GM23338 (cell line): ENCODE data around the gene ZBTB7A. TPM values are rescaled to one million over a fixed set of nuclear protein-coding genes. Genes with fewer than 3 reads are reported as not detected.

Experiments used
- ATAC-seq: fragments of 200-7000 bp; cut with Tn5 transposase; 3 replicates; pipeline ENCODE4 v1.9.1; 2020
- DNase-seq: peaks from one replicate; pipeline ENCODE4 v3.0.0-alpha.2; 2015; ENCODE audit warnings: low spot score
- H2AFZ ChIP-seq: fragments of 200-600 bp; sonication (generic); 2 replicates; pipeline ENCODE4 v1.8.0; 2016; ENCODE audit warnings: antibody characterized with exemption, mild to moderate bottlenecking, moderate library complexity
- H3F3A ChIP-seq: fragments of 200-600 bp; sonication (generic); replicated peaks from 2 replicates; pipeline ENCODE4 v1.8.0; 2017; ENCODE audit warnings: antibody characterized with exemption, mixed run types, low read depth
- H3K27ac ChIP-seq: fragments of 200-600 bp; sonication (generic); 2 replicates; pipeline ENCODE4 v1.6.1; 2016; ENCODE audit warnings: low read depth
- H3K27me3 ChIP-seq: fragments of 200-600 bp; sonication (generic); 2 replicates; pipeline ENCODE4 v1.8.0; 2016; ENCODE audit warnings: mild to moderate bottlenecking, mixed run types, moderate library complexity; ENCODE audit not compliant: insufficient read depth
- H3K36me3 ChIP-seq: fragments of 200-600 bp; sonication (generic); 2 replicates; pipeline ENCODE4 v1.8.0; 2016; ENCODE audit warnings: mild to moderate bottlenecking; ENCODE audit not compliant: insufficient read depth
- H3K4me1 ChIP-seq: fragments of 200-600 bp; sonication (generic); 2 replicates; pipeline ENCODE4 v1.8.0; 2016; ENCODE audit warnings: mild to moderate bottlenecking, moderate library complexity; ENCODE audit not compliant: insufficient read depth
- H3K4me2 ChIP-seq: fragments of 200-600 bp; sonication (generic); 2 replicates; pipeline ENCODE4 v1.7.1; 2017; ENCODE audit warnings: mixed run types
- H3K4me3 ChIP-seq: fragments of 200-600 bp; sonication (generic); 2 replicates; pipeline ENCODE4 v1.6.1; 2016; ENCODE audit warnings: mixed run types
- H3K79me2 ChIP-seq: fragments of 200-600 bp; sonication (generic); replicated peaks from 2 replicates; pipeline ENCODE4 v1.8.0; 2017; ENCODE audit warnings: mild to moderate bottlenecking; ENCODE audit not compliant: insufficient read depth
- H3K9me2 ChIP-seq: fragments of 200-600 bp; sonication (generic); 2 replicates; pipeline ENCODE4 v1.8.0; 2017; ENCODE audit not compliant: insufficient read depth
- H4K20me1 ChIP-seq: fragments of 200-600 bp; sonication (generic); replicated peaks from 2 replicates; pipeline ENCODE4 v1.8.0; 2017; ENCODE audit warnings: mild to moderate bottlenecking; ENCODE audit not compliant: insufficient read depth
- H3K27ac Mint-ChIP-seq: 2 replicates; pipeline ENCODE4 v1.8.0; 2020; ENCODE audit warnings: inconsistent platforms, mild to moderate bottlenecking, moderate library complexity, mixed read lengths
- H3K27me3 Mint-ChIP-seq: 3 replicates; pipeline ENCODE4 v1.8.0; 2022; ENCODE audit warnings: low read depth, mild to moderate bottlenecking, moderate library complexity, mixed read lengths, inconsistent platforms; ENCODE audit not compliant: insufficient read depth, poor library complexity
- H3K36me3 Mint-ChIP-seq: 3 replicates; pipeline ENCODE4 v1.8.0; 2021; ENCODE audit warnings: low read depth, mild to moderate bottlenecking, inconsistent platforms, moderate library complexity, mixed read lengths
- H3K4me1 Mint-ChIP-seq: 3 replicates; pipeline ENCODE4 v1.8.0; 2020; ENCODE audit warnings: mild to moderate bottlenecking, inconsistent platforms, mixed read lengths
- H3K4me3 Mint-ChIP-seq: 3 replicates; pipeline ENCODE4 v1.8.0; 2021; ENCODE audit warnings: moderate library complexity, mild to moderate bottlenecking, inconsistent platforms, mixed read lengths
- H3K9me3 Mint-ChIP-seq: 3 replicates; pipeline ENCODE4 v1.8.0; 2020; ENCODE audit warnings: moderate library complexity, mild to moderate bottlenecking, inconsistent platforms, mixed read lengths
- CREB1 ChIP-seq: fragments of 250-450 bp; sonication (Bioruptor Pico); IDR thresholded peaks from 2 replicates; pipeline ENCODE4 v1.5.0; 2020; ENCODE audit warnings: low read depth, mild to moderate bottlenecking, moderate library complexity
- EZH2 ChIP-seq: fragments of 200-600 bp; sonication (generic); IDR thresholded peaks from one replicate; pipeline ENCODE4 v1.8.0; 2017; ENCODE audit warnings: antibody characterized with exemption, mild to moderate bottlenecking, low read depth; ENCODE audit not compliant: unreplicated experiment
- EZH2phosphoT487 ChIP-seq: fragments of 200-600 bp; sonication (generic); IDR thresholded peaks from one replicate; pipeline ENCODE4 v1.8.1; 2018; ENCODE audit warnings: antibody characterized with exemption; ENCODE audit not compliant: unreplicated experiment
- JUNB ChIP-seq: IDR thresholded peaks from one replicate; pipeline ENCODE4 v1.6.1; 2016; ENCODE audit warnings: antibody characterized with exemption; ENCODE audit not compliant: unreplicated experiment
- NANOG ChIP-seq: IDR thresholded peaks from 2 replicates; pipeline ENCODE4 v1.6.1; 2016; ENCODE audit warnings: antibody characterized with exemption, borderline replicate concordance
- POLR2AphosphoS5 ChIP-seq: IDR thresholded peaks from 2 replicates; pipeline ENCODE4 v1.6.1; 2016; ENCODE audit warnings: antibody characterized with exemption, low read depth
- STAT1 ChIP-seq: IDR thresholded peaks from one replicate; pipeline ENCODE4 v1.6.1; 2016; ENCODE audit warnings: antibody characterized with exemption; ENCODE audit not compliant: unreplicated experiment
- ZNF331 ChIP-seq: fragments of 250-450 bp; sonication (Bioruptor Pico); IDR thresholded peaks from 2 replicates; pipeline ENCODE4 v1.5.0; 2020; ENCODE audit warnings: low read depth, mild to moderate bottlenecking, moderate library complexity
- polyA plus RNA-seq: library from polyadenylated mRNA; unstranded; fragments of >200 nt; fragmentation: Nextera tagmentation; extraction: Ambion mirVana; gene quantifications from 2 replicates; pipeline ENCODE4 v1.2.1, GENCODE V29; 2016
- total RNA-seq: library from RNA; depleted of rRNA; stranded (reverse); fragments of >200 nt; shearing (Covaris generic); gene quantifications from 2 replicates; pipeline ENCODE4 v1.2.3, GENCODE V29; 2014
- TF ChIP-seq, protein P1 (sequence below): IDR thresholded peaks from one replicate; pipeline ENCODE4 v1.6.1; 2018; ENCODE audit warnings: antibody characterized with exemption; ENCODE audit not compliant: unreplicated experiment

ZBTB7A gene
- total and polyA plus RNA-seq, 2 experiments from 2014 or later, result 9.5 to 35.0 TPM

DNA sequence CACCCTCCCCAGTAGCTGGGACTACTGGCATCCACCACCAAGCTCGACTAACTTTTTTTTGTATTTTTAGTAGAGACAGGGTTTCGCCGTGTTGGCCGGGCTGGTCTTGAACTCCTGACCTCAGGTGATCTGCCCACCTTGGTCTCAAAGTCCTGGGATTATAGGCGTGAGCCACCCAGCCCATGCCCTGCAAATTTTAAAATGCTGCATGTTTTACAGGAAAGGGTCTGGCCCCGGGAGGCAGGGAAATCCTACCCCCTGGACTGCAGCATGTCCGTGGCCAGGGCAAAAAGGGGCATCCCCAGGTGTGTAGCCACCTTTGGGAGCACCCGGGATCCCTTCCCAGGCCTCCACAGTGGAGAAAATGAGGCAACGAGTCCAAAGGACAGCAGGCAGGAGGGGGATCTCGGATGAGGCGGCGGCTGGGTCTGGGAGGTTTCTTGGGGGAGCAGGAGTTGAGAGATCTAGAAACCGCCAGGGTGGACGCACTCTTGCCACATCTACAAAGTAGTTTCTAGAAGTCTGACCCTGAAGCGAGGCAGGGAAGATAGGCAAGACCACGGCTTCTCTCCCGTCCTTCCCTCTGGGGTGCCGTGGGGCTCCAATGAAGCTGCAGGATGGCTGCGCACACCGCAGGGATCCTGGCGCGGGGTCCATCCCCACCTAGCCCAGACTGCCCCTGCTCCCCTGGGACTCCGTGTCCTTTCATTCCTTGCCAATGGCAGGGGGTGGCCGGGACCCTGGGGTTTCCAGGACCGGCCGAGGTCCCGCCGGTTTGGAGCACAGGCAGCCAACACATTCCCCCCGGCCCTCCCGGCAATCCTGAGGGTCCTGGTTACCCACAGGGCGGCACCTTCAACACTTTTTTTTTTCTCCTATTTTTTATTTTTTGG, 21.3 kb upstream of the ZBTB7A start:
- Histone ChIP-seq H3K79me2 (no peaks in the 10 kb centered on the region), H4K20me1 (no peaks in the 10 kb centered on the region), H3K36me3 (no peaks in the 10 kb centered on the region), H3K9me2 (no peaks in the 10 kb centered on the region), H3K27me3 (no peaks in the 10 kb centered on the region), H3K4me2 (no peak overlapping the region), H3K4me3 (no peak overlapping the region), H3K4me1 (no peaks in the 10 kb centered on the region), H2AFZ (no peak overlapping the region), H3K27ac (0 out of 2 replicates have a peak overlapping the region, but pooled peaks have one; percentile 32), H3F3A (0 out of 2 replicates have a peak, but pooled peaks cover 8% of the 10 kb centered on the region)
- H3K4me1 Mint-ChIP-seq, result no peaks in the 10 kb centered on the region
- peaks cover 15% of the 10 kb centered on the region for H3K27me3 Mint-ChIP-seq
- no peak overlapping the region for H3K27ac Mint-ChIP-seq
- no peak; the same call in 2 of the 3 replicates for ATAC-seq
- H3K36me3 Mint-ChIP-seq, result peaks cover 4% of the 10 kb centered on the region; the same call in 2 of the 3 replicates
- no peaks in the 10 kb centered on the region for H3K9me3 Mint-ChIP-seq
- no peak for DNase-seq
- H3K4me3 Mint-ChIP-seq, result no peak overlapping the region
- TF ChIP-seq JUNB (no peak), POLR2AphosphoS5 (peak; percentile 10; the same call in 1 of the 2 replicates)

DNA sequence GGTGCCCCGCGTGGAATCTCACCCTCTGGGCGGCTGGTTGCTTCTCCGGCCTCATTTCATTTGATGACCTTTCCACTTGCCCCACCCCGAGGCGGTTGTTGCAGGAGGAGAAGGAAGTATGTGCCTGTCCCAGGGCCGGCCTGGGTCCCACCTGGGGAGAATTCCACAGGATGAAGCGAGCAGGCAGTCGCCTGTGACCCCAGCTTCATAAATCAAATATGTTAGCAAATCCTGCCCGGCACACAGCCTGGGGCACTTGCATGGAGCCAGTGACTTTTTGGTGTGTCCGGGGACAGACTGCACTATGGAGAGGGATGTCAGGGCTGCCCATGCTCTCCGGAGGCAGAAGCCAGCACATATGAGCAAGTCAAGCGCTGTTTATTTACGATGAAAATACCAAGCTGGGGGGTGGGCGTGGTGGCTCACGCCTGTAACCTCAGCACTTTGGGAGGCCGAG, 19.7 kb upstream of the ZBTB7A start:
- no peaks in the 10 kb centered on the region for H3K79me2 ChIP-seq
- no peak for DNase-seq
- H3F3A ChIP-seq, result 0 out of 2 replicates have a peak, but pooled peaks cover 5% of the 10 kb centered on the region
- H2AFZ ChIP-seq, result no peak overlapping the region
- no peak overlapping the region for H3K4me2 ChIP-seq
- no peak overlapping the region for H3K27ac ChIP-seq
- no peaks in the 10 kb centered on the region for H3K4me1 Mint-ChIP-seq
- no peaks in the 10 kb centered on the region for H3K9me2 ChIP-seq
- no peak overlapping the region for H3K4me3 ChIP-seq
- no peaks in the 10 kb centered on the region for H3K4me1 ChIP-seq
- H3K9me3 Mint-ChIP-seq, result no peaks in the 10 kb centered on the region
- no peak for ATAC-seq
- H3K27me3 ChIP-seq, result no peaks in the 10 kb centered on the region
- H3K27ac Mint-ChIP-seq, result no peak overlapping the region
- no peaks in the 10 kb centered on the region for H4K20me1 ChIP-seq
- H3K27me3 Mint-ChIP-seq, result peaks cover 16% of the 10 kb centered on the region
- H3K36me3 ChIP-seq, result no peaks in the 10 kb centered on the region
- H3K4me3 Mint-ChIP-seq, result no peak overlapping the region
- no peak for TF ChIP-seq NANOG
- TF ChIP-seq CREB1, result no peak
- no peak for TF ChIP-seq EZH2
- TF ChIP-seq ZNF331, result no peak
- TF ChIP-seq STAT1, result no peak
- peaks cover 4% of the 10 kb centered on the region; the same call in 2 of the 3 replicates for H3K36me3 Mint-ChIP-seq

DNA sequence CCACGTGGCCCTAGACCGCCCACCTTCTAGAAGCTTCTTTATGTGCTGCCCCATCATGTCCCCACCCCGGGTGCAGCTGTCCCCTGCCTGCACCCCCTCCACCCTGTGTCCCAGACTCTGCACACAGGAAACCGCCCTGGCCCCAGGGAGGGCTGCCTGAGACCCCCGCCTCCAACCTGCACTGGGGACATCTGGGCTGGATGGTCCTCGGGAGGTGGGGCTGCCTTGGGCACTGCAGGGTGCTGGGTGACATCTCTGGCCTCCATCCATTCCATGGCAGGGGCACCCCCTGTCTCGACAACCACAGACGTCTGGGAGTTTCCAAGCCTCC, 17.8 kb upstream of the ZBTB7A start:
- Histone ChIP-seq H4K20me1 (no peaks in the 10 kb centered on the region), H2AFZ (no peak overlapping the region), H3K36me3 (no peaks in the 10 kb centered on the region), H3K4me1 (no peaks in the 10 kb centered on the region), H3F3A (0 out of 2 replicates have a peak, but pooled peaks cover 2% of the 10 kb centered on the region), H3K4me2 (no peak overlapping the region), H3K4me3 (no peak overlapping the region), H3K9me2 (no peaks in the 10 kb centered on the region), H3K27me3 (no peaks in the 10 kb centered on the region), H3K27ac (no peak overlapping the region), H3K79me2 (no peaks in the 10 kb centered on the region)
- no peak for ATAC-seq
- H3K27me3 Mint-ChIP-seq, result peaks cover 16% of the 10 kb centered on the region
- no peak overlapping the region for H3K4me3 Mint-ChIP-seq
- no peaks in the 10 kb centered on the region for H3K4me1 Mint-ChIP-seq
- no peak overlapping the region for H3K27ac Mint-ChIP-seq
- no peaks in the 10 kb centered on the region for H3K9me3 Mint-ChIP-seq
- H3K36me3 Mint-ChIP-seq, result peaks cover 4% of the 10 kb centered on the region; the same call in 1 of the 3 replicates
- no peak for DNase-seq
- TF ChIP-seq POLR2AphosphoS5 (no peak), EZH2phosphoT487 (no peak), CREB1 (no peak), EZH2 (no peak)
- TF ChIP-seq, protein P1, sequence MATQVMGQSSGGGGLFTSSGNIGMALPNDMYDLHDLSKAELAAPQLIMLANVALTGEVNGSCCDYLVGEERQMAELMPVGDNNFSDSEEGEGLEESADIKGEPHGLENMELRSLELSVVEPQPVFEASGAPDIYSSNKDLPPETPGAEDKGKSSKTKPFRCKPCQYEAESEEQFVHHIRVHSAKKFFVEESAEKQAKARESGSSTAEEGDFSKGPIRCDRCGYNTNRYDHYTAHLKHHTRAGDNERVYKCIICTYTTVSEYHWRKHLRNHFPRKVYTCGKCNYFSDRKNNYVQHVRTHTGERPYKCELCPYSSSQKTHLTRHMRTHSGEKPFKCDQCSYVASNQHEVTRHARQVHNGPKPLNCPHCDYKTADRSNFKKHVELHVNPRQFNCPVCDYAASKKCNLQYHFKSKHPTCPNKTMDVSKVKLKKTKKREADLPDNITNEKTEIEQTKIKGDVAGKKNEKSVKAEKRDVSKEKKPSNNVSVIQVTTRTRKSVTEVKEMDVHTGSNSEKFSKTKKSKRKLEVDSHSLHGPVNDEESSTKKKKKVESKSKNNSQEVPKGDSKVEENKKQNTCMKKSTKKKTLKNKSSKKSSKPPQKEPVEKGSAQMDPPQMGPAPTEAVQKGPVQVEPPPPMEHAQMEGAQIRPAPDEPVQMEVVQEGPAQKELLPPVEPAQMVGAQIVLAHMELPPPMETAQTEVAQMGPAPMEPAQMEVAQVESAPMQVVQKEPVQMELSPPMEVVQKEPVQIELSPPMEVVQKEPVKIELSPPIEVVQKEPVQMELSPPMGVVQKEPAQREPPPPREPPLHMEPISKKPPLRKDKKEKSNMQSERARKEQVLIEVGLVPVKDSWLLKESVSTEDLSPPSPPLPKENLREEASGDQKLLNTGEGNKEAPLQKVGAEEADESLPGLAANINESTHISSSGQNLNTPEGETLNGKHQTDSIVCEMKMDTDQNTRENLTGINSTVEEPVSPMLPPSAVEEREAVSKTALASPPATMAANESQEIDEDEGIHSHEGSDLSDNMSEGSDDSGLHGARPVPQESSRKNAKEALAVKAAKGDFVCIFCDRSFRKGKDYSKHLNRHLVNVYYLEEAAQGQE, result no peak
